IMR-90 (cell line): ENCODE results near the gene NPFF. TPM values are rescaled to one million over a fixed set of nuclear protein-coding genes. Genes with fewer than 3 reads are reported as not detected.

Experiments used
- ATAC-seq: fragments of 200-7000 bp; cut with Tn5 transposase; 2 replicates; pipeline ENCODE4 v1.9.1; 2020; ENCODE audit warnings: low read depth, mild to moderate bottlenecking, moderate library complexity
- BruUV-seq: library from RNA; stranded (reverse); fragments of 400-500 nt; replicated peaks from 2 replicates; lab custom pipeline; 2021; lab: Mats Ljungman, UMichigan
- CTCF ChIA-PET: fragments of 300-600 bp; formaldehyde crosslinking; extraction: SDS; loops from one replicate; lab custom pipeline; 2021; ENCODE audit warnings: antibody characterized with exemption; lab: Yijun Ruan, JAX
- POLR2A ChIA-PET: fragments of 300-600 bp; sonication (Branson Sonifier 250); formaldehyde crosslinking; loops from one replicate; lab custom pipeline; 2022; ENCODE audit warnings: antibody characterized with exemption; ENCODE audit not compliant: unreplicated experiment; lab: Charles Lee
- DNase-seq: peaks from one replicate; pipeline ENCODE4 v3.0.0; 2013
- H2AFZ ChIP-seq: replicated peaks from 2 replicates; pipeline ENCODE3; 2013; ENCODE audit warnings: low read length, mild to moderate bottlenecking; ENCODE audit not compliant: poor library complexity
- H2AK5ac ChIP-seq: 2 replicates; pipeline ENCODE4 v1.6.1; 2013; ENCODE audit warnings: low read depth, low read length, inconsistent platforms
- H2AK9ac ChIP-seq: replicated peaks from 2 replicates; pipeline ENCODE3; 2013; ENCODE audit warnings: mild to moderate bottlenecking, low read depth, low read length, moderate library complexity; ENCODE audit not compliant: poor library complexity
- H2BK120ac ChIP-seq: 2 replicates; pipeline ENCODE4 v1.6.1; 2013; ENCODE audit warnings: low read depth, low read length, inconsistent platforms
- H2BK15ac ChIP-seq: 3 replicates; pipeline ENCODE4 v1.6.1; 2013; ENCODE audit warnings: low read depth, low read length, inconsistent platforms
- H2BK20ac ChIP-seq: 2 replicates; pipeline ENCODE4 v1.6.1; 2013; ENCODE audit warnings: low read depth, mild to moderate bottlenecking, inconsistent platforms, low read length, moderate library complexity
- H2BK5ac ChIP-seq: 2 replicates; pipeline ENCODE4 v1.6.1; 2013; ENCODE audit warnings: mild to moderate bottlenecking, low read depth, low read length, inconsistent platforms; ENCODE audit not compliant: poor library complexity, severe bottlenecking
- H3K14ac ChIP-seq: replicated peaks from 2 replicates; pipeline ENCODE4 v1.6.1; 2013; ENCODE audit warnings: low read depth, low read length, inconsistent platforms
- H3K18ac ChIP-seq: 2 replicates; pipeline ENCODE4 v1.6.1; 2013; ENCODE audit warnings: low read depth, low read length, control low read depth
- H3K23ac ChIP-seq: 2 replicates; pipeline ENCODE4 v1.6.1; 2013; ENCODE audit warnings: low read depth, low read length, inconsistent platforms
- H3K27ac ChIP-seq: 2 replicates; pipeline ENCODE4 v1.5.1; 2013; ENCODE audit warnings: mild to moderate bottlenecking, control low read depth, low read length; ENCODE audit not compliant: insufficient read depth
- H3K27me3 ChIP-seq: 2 replicates; pipeline ENCODE4 v1.6.1; 2013; ENCODE audit warnings: low read length; ENCODE audit not compliant: control insufficient read depth, insufficient read depth
- H3K36me3 ChIP-seq: 2 replicates; pipeline ENCODE4 v1.6.1; 2013; ENCODE audit warnings: low read length, mixed read lengths; ENCODE audit not compliant: control insufficient read depth, insufficient read depth
- H3K4ac ChIP-seq: 2 replicates; pipeline ENCODE4 v1.6.1; 2013; ENCODE audit warnings: low read depth, low read length, inconsistent platforms
- H3K4me1 ChIP-seq: 2 replicates; pipeline ENCODE4 v1.6.1; 2013; ENCODE audit warnings: low read length, mixed read lengths; ENCODE audit not compliant: control insufficient read depth, insufficient read depth
- H3K4me2 ChIP-seq: 2 replicates; pipeline ENCODE4 v1.6.1; 2013; ENCODE audit warnings: low read depth, mild to moderate bottlenecking, control low read depth, low read length, moderate library complexity
- H3K4me3 ChIP-seq: 2 replicates; pipeline ENCODE4 v1.5.1; 2013; ENCODE audit warnings: low read depth, mild to moderate bottlenecking, control low read depth, low read length, moderate library complexity; ENCODE audit not compliant: insufficient read depth
- H3K56ac ChIP-seq: 2 replicates; pipeline ENCODE4 v1.6.1; 2013; ENCODE audit warnings: low read length, inconsistent platforms; ENCODE audit not compliant: insufficient read depth; ENCODE audit errors: extremely low read depth
- H3K79me1 ChIP-seq, 2 experiments: 2 replicates each; pipeline ENCODE4 v1.6.1; 2013; ENCODE audit warnings: low read length in 2 of 2, inconsistent platforms in 1 of 2, low read depth in 1 of 2
- H3K9ac ChIP-seq: 2 replicates; pipeline ENCODE4 v1.6.1; 2013; ENCODE audit warnings: low read depth, low read length, control low read depth
- H3K9me1 ChIP-seq: 2 replicates; pipeline ENCODE4 v1.6.1; 2013; ENCODE audit warnings: low read length, inconsistent platforms; ENCODE audit not compliant: insufficient read depth
- H3K9me3 ChIP-seq: 2 replicates; pipeline ENCODE4 v1.6.1; 2013; ENCODE audit warnings: low read length; ENCODE audit not compliant: control insufficient read depth, insufficient read depth
- H4K20me1 ChIP-seq: 2 replicates; pipeline ENCODE4 v1.6.1; 2013; ENCODE audit warnings: low read length, inconsistent platforms; ENCODE audit not compliant: insufficient read depth
- H4K5ac ChIP-seq: 2 replicates; pipeline ENCODE4 v1.6.1; 2013; ENCODE audit warnings: mild to moderate bottlenecking, low read depth, low read length, control low read depth
- H4K8ac ChIP-seq, 2 experiments: 2 replicates each; pipeline ENCODE4 v1.6.1; 2013; ENCODE audit warnings: low read depth in 2 of 2, low read length in 2 of 2, control low read depth in 1 of 2, inconsistent platforms in 1 of 2
- H4K91ac ChIP-seq: 2 replicates; pipeline ENCODE4 v1.6.1; 2013; ENCODE audit warnings: low read depth, low read length, inconsistent platforms; ENCODE audit not compliant: insufficient read depth
- BHLHE40 ChIP-seq: fragments of 150-350 bp; IDR thresholded peaks from 2 replicates; pipeline ENCODE4 v1.6.1; 2016; ENCODE audit warnings: mild to moderate bottlenecking, low read depth, low read length
- CEBPB ChIP-seq: IDR thresholded peaks from 2 replicates; pipeline ENCODE4 v1.6.1; 2012; ENCODE audit warnings: low read depth, low read length, improper control_type of control experiment
- CHD1 ChIP-seq: IDR thresholded peaks from 2 replicates; pipeline ENCODE4 v1.6.1; 2012; ENCODE audit warnings: low read depth, low read length, improper control_type of control experiment
- CTCF ChIP-seq: conservative IDR thresholded peaks from 2 replicates; pipeline ENCODE4 v1.5.1; 2012; ENCODE audit warnings: mild to moderate bottlenecking, low read depth, low read length, improper control_type of control experiment
- FOS ChIP-seq: fragments of 150-350 bp; IDR thresholded peaks from 2 replicates; pipeline ENCODE4 v1.6.1; 2016; ENCODE audit warnings: low read depth, low read length
- MAZ ChIP-seq: IDR thresholded peaks from 2 replicates; pipeline ENCODE4 v1.6.1; 2012; ENCODE audit warnings: low read depth, mild to moderate bottlenecking, low read length, improper control_type of control experiment, moderate library complexity, borderline replicate concordance
- POLR2A ChIP-seq: IDR thresholded peaks from 2 replicates; pipeline ENCODE4 v1.6.1; 2012; ENCODE audit warnings: mild to moderate bottlenecking, low read depth, low read length
- RAD21 ChIP-seq: IDR thresholded peaks from 2 replicates; pipeline ENCODE4 v1.6.1; 2012; ENCODE audit warnings: low read length, improper control_type of control experiment
- RFX5 ChIP-seq: IDR thresholded peaks from 2 replicates; pipeline ENCODE4 v1.8.0; 2012; ENCODE audit warnings: low read depth, mild to moderate bottlenecking, low read length, moderate library complexity
- USF2 ChIP-seq: fragments of 150-350 bp; IDR thresholded peaks from 2 replicates; pipeline ENCODE4 v1.6.1; 2017; ENCODE audit warnings: mild to moderate bottlenecking, antibody characterized with exemption, low read length, low read depth
- WGBS, 2 experiments: methylation state at CpG; one replicate each; pipeline versions ENCODE4 v1.1.5 to v1.1.7; 2013; ENCODE audit warnings: missing lambda C conversion rate in 2 of 2; ENCODE audit not compliant: insufficient read length in 1 of 2; ENCODE audit errors: extremely low coverage in 2 of 2; 5-methylcytosine and 5-hydroxymethylcytosine counted together
- dilution Hi-C: fragments of 300-500 bp; cut with HindIII; formaldehyde crosslinking; loops from one replicate; pipeline ENCODE4 v1.14.3; 2018; ENCODE audit warnings: low sequenced_read_pairs; ENCODE audit not compliant: unreplicated experiment
- in situ Hi-C: fragments of 300-500 bp; cut with MboI; formaldehyde crosslinking; loops from 3 replicates; pipeline ENCODE4 v1.14.3; 2019; ENCODE audit warnings: low sequenced_read_pairs, inconsistent platforms, mixed read lengths
- intact Hi-C: fragments of 100-400 bp; cut with micrococcal nuclease; formaldehyde crosslinking; loops from 2 replicates; pipeline ENCODE4 v1.10.0; 2022
- polyA plus RNA-seq, 3 experiments: library from polyadenylated mRNA; depleted of rRNA; stranded (reverse); fragments of >200 nt; gene quantifications; 2 replicates each; pipeline ENCODE4 v1.2.3, GENCODE V29; 2012; ENCODE audit warnings: low replicate concordance in 1 of 3
- total RNA-seq: library from RNA; depleted of rRNA; stranded (reverse); fragments of >200 nt; gene quantifications from 2 replicates; pipeline ENCODE4 v1.2.3, GENCODE V29; 2012

NPFF gene
- total and polyA plus RNA-seq, 2 of the 4 experiments (the other 2 are of a cell fraction) = not detected

- TF ChIP-seq RAD21 (no peak), BHLHE40 (no peak)
Observed at GRCh38 chr12:53500142-53500775, 7.0 kb downstream of the NPFF start (continued).

GRCh38 chr12:53499266-53500141 lies 7.8 kb downstream of the NPFF start, which contains the start of gene MAP3K12:
Gene MAP3K12, minus strand, starts transcription at chr12:53499458. Its CDS starts 12,067 bp downstream, at chr12:53487391.
- ATAC-seq (peak; percentile 24), DNase-seq (peak; percentile 47)
- peak within 1 kb of the TSS; percentile 95 for H3K9ac ChIP-seq
- BruUV-seq = no TSS peak
- H3K9me1 ChIP-seq = peaks cover 37% of the 10 kb centered on the region
- dilution Hi-C loops (no loop called here), in situ Hi-C loops (loop anchor here (10.0 kb wide), 1 partner anchor 175 kb away; the partner anchor contains the start of gene AAAS), intact Hi-C loops (loop anchor here (2.0 to 5.0 kb wide), 2 partner anchors 47 to 179 kb away; partner anchors contain the start of genes AAAS and PCBP2)
- TF ChIP-seq CHD1 (no peak), RFX5 (no peak), POLR2A (no peak), FOS (no peak), CTCF (no peak), BHLHE40 (peak; percentile 19; the same call in 1 of the 2 replicates), USF2 (no peak), CEBPB (no peak), MAZ (peak; percentile 87)
- peak within 1 kb of the TSS; percentile 84 to 98 for H4K8ac ChIP-seq
- peaks cover 18% of the 10 kb centered on the region for H3K4me1 ChIP-seq
- WGBS, 2 experiments = 2% methylated on average over 18 of the region's 51 CpGs; no CpG with 5 or more reads in 1 of the 2 experiments
- peaks cover 3% of the 10 kb centered on the region for H4K20me1 ChIP-seq
- peak within 1 kb of the TSS; percentile 89 for H3K23ac ChIP-seq
- peaks cover 8% of the 10 kb centered on the region; the same call in 1 of the 2 replicates for H3K36me3 ChIP-seq
- peak within 1 kb of the TSS; percentile 95 for H4K5ac ChIP-seq
- peak within 1 kb of the TSS; percentile 52; the same call in 1 of the 2 replicates for H2BK20ac ChIP-seq
- H3K27me3 ChIP-seq = no peaks in the 10 kb centered on the region
- H3K4me2 ChIP-seq = peak within 1 kb of the TSS; percentile 93
- H2AK9ac ChIP-seq = peak within 1 kb of the TSS; percentile 99
- peak within 1 kb of the TSS; percentile 95 for H2AK5ac ChIP-seq
- peak within 1 kb of the TSS; percentile 89 for H2AFZ ChIP-seq
- H2BK15ac ChIP-seq = peak within 1 kb of the TSS; percentile 70; the same call in 2 of the 3 replicates
- ChIA-PET CTCF (no interaction called here), POLR2A (interaction anchor here (0.6 to 0.9 kb wide), 3 partner anchors 16 to 58 kb away, joined by 3 to 6 read pairs (median 5); no protein-coding TSS in a partner anchor)
- peak within 1 kb of the TSS; percentile 95 for H3K4ac ChIP-seq
- peak within 1 kb of the TSS; percentile 83 for H3K56ac ChIP-seq
- H3K18ac ChIP-seq = peak within 1 kb of the TSS; percentile 93
- peaks cover 28 to 78% of the 10 kb centered on the region in 2 experiments; a peak in 3 of 4 replicates for H3K79me1 ChIP-seq
- H3K27ac ChIP-seq = peak within 1 kb of the TSS; percentile 92
- peak within 1 kb of the TSS; percentile 64 for H3K4me3 ChIP-seq
- peak within 1 kb of the TSS; percentile 92 for H3K14ac ChIP-seq
- H2BK5ac ChIP-seq = peak within 1 kb of the TSS; percentile 88
- H2BK120ac ChIP-seq = peak within 1 kb of the TSS; percentile 79
- H4K91ac ChIP-seq = peak within 1 kb of the TSS; percentile 90
- H3K9me3 ChIP-seq = no peaks in the 10 kb centered on the region
